Duodenal mucosa (tissue), 2 donors: ENCODE results near the gene XAGE3.
"Not testable (repeated sequence)": the region's sequence is repeated elsewhere in the genome, so short reads cannot be mapped to it uniquely, and the experiment has no call there.

Experiments used
- H3K27ac ChIP-seq: one replicate; pipeline ENCODE4 v1.7.0; 2013; ENCODE audit warnings: low read depth, low read length
- H3K27me3 ChIP-seq, 2 donors: one replicate each; pipeline ENCODE4 v1.7.0; 2013; ENCODE audit warnings: low read length in 2 of 2, control low read depth in 1 of 2; ENCODE audit not compliant: insufficient read depth in 2 of 2, control insufficient read depth in 1 of 2
- H3K36me3 ChIP-seq, 2 donors: one replicate each; pipeline ENCODE4 v1.7.0; 2013; ENCODE audit warnings: low read length in 2 of 2, control low read depth in 1 of 2; ENCODE audit not compliant: insufficient read depth in 2 of 2, control insufficient read depth in 1 of 2
- H3K4me1 ChIP-seq, 2 donors: one replicate each; pipeline ENCODE4 v1.7.0; 2013; ENCODE audit warnings: low read length in 2 of 2, control low read depth in 1 of 2; ENCODE audit not compliant: insufficient read depth in 2 of 2, control insufficient read depth in 1 of 2
- H3K4me3 ChIP-seq, 2 donors: one replicate each; pipeline ENCODE4 v1.7.0; 2013; ENCODE audit warnings: low read length in 2 of 2, low read depth in 1 of 2
- H3K9ac ChIP-seq, 2 donors: one replicate each; pipeline ENCODE4 v1.7.0; 2013; ENCODE audit warnings: low read length in 2 of 2, low read depth in 1 of 2
- H3K9me3 ChIP-seq, 2 donors: one replicate each; pipeline ENCODE4 v1.7.0; 2013; ENCODE audit warnings: low read length in 2 of 2, control low read depth in 1 of 2; ENCODE audit not compliant: control insufficient read depth in 1 of 2

Gene XAGE3

GRCh38 chrX:52888090-52888489 is 20.2 kb upstream of the XAGE3 start:
- H3K27me3 ChIP-seq, H3K4me1 ChIP-seq: not testable (repeated sequence)

GRCh38 chrX:52887459-52887858 is 19.6 kb upstream of the XAGE3 start:
- H3K4me1 ChIP-seq, H3K36me3 ChIP-seq, H3K9me3 ChIP-seq, H3K27me3 ChIP-seq, H3K27ac ChIP-seq, H3K9ac ChIP-seq, H3K4me3 ChIP-seq: not testable (repeated sequence)

More at GRCh38 chrX:52888090-52888489, 20.2 kb upstream of the XAGE3 start:
- not testable (repeated sequence) for H3K9me3 ChIP-seq, H3K36me3 ChIP-seq, H3K27ac ChIP-seq, H3K4me3 ChIP-seq, H3K9ac ChIP-seq

GRCh38 chrX:52876386-52876785 is 8.5 kb upstream of the XAGE3 start:
- H3K9me3 ChIP-seq, H3K27me3 ChIP-seq, H3K9ac ChIP-seq, H3K4me3 ChIP-seq, H3K27ac ChIP-seq, H3K4me1 ChIP-seq, H3K36me3 ChIP-seq: not testable (repeated sequence)

GRCh38 chrX:52875436-52875835 is 7.6 kb upstream of the XAGE3 start:
- not testable (repeated sequence) for H3K27me3 ChIP-seq, H3K4me3 ChIP-seq, H3K27ac ChIP-seq, H3K36me3 ChIP-seq, H3K4me1 ChIP-seq, H3K9me3 ChIP-seq, H3K9ac ChIP-seq

- no peak overlapping the region for H3K27ac ChIP-seq
- no peaks in the 10 kb centered on the region for H3K36me3 ChIP-seq
- H3K27me3 ChIP-seq: no peaks in the 10 kb centered on the region
- no peaks in the 10 kb centered on the region for H3K4me1 ChIP-seq
- no peaks in the 10 kb centered on the region for H3K9me3 ChIP-seq
- H3K9ac ChIP-seq: no peak overlapping the region
- no peak overlapping the region for H3K4me3 ChIP-seq
These were observed 6.8 kb upstream of the XAGE3 start for GRCh38 chrX:52874661-52875060.

GRCh38 chrX:52873825-52874224 is 5.9 kb upstream of the XAGE3 start:
- H3K36me3 ChIP-seq, H3K9ac ChIP-seq, H3K9me3 ChIP-seq, H3K4me1 ChIP-seq, H3K27ac ChIP-seq, H3K4me3 ChIP-seq, H3K27me3 ChIP-seq: not testable (repeated sequence)

- Histone ChIP-seq H3K4me3 (no peak overlapping the region), H3K27me3 (no peaks in the 10 kb centered on the region)
These were observed 2.2 kb upstream of the XAGE3 start for GRCh38 chrX:52870046-52870445.

GRCh38 chrX:52865343-52865998 is 2.4 kb downstream of the XAGE3 start:
- Histone ChIP-seq H3K4me3 (no peak overlapping the region), H3K27ac (no peak overlapping the region), H3K36me3 (no peaks in the 10 kb centered on the region), H3K4me1 (no peaks in the 10 kb centered on the region), H3K27me3 (no peaks in the 10 kb centered on the region), H3K9me3 (no peaks in the 10 kb centered on the region), H3K9ac (no peak overlapping the region)

More at GRCh38 chrX:52870046-52870445, 2.2 kb upstream of the XAGE3 start:
- Histone ChIP-seq H3K9me3 (no peaks in the 10 kb centered on the region), H3K27ac (no peak overlapping the region), H3K9ac (no peak overlapping the region), H3K36me3 (no peaks in the 10 kb centered on the region), H3K4me1 (no peaks in the 10 kb centered on the region)

- not testable (repeated sequence) for H3K27ac ChIP-seq, H3K4me1 ChIP-seq, H3K36me3 ChIP-seq, H3K9me3 ChIP-seq, H3K9ac ChIP-seq, H3K27me3 ChIP-seq, H3K4me3 ChIP-seq
These were observed 10.8 kb downstream of the XAGE3 start for GRCh38 chrX:52856991-52857525.

- Histone ChIP-seq H3K9me3 (no peaks in the 10 kb centered on the region), H3K4me1 (no peaks in the 10 kb centered on the region), H3K4me3 (no peak overlapping the region), H3K27ac (no peak overlapping the region), H3K9ac (no peak overlapping the region), H3K36me3 (no peaks in the 10 kb centered on the region), H3K27me3 (no peaks in the 10 kb centered on the region)
These were observed 15.6 kb downstream of the XAGE3 start for GRCh38 chrX:52852110-52852860.
